ENCODE measurements around the gene DLGAP4. TPM values are rescaled to one million over a fixed set of nuclear protein-coding genes. Genes with fewer than 3 reads are reported as not detected.

DLGAP4 gene
- total RNA-seq, 3 donors from 2014 or later = 22.0 to 26.9 (median 24.0) TPM

- TF ChIP-seq POLR2A (IDR thresholded peaks at IDR 0.05) = no peak
- no peak for TF ChIP-seq CTCF (IDR thresholded peaks at IDR 0.05)
- no peak for TF ChIP-seq POLR2AphosphoS5 (IDR thresholded peaks at IDR 0.05)
- Histone ChIP-seq H3K4me3 (no peak overlapping the region), H3K27ac (no peak overlapping the region), H3K36me3 (no peaks in the 10 kb centered on the region), H3K4me1 (no peaks in the 10 kb centered on the region), H3K27me3 (no peaks in the 10 kb centered on the region), H3K9me3 (no peaks in the 10 kb centered on the region)
- intact Hi-C loops (cut with DNase I; ENCODE audit: low total_unique reads) = no loop called here
- DNase-seq (ENCODE audit: low spot score in 2 of 2) = no peak
These were observed 43.4 kb downstream of the DLGAP4 start for GRCh38 chr20:36349384-36350170.

DNA sequence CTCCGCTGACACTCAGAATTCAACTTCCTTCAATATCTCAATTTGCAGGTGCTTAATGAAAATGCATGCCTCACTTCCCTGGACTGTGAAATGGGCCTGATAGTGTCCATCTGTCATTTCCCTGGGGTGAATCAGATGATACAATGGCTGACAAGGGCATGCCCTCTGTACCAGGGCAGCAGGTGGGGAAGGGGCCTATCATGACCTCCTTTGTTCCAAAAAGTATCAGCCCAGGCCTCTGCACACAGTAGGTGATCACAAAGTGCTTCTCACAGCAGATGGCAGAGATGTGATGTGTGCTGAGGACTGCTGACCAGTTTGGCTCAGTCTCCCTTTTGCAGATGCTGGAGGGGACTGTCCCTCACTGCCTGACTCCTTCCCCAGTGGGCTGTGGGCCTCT is 44.3 kb downstream of the DLGAP4 start:
- TF ChIP-seq CTCF (IDR thresholded peaks at IDR 0.05) (no peak), POLR2AphosphoS5 (IDR thresholded peaks at IDR 0.05) (no peak), POLR2A (IDR thresholded peaks at IDR 0.05) (no peak)
- no peaks in the 10 kb centered on the region for H3K9me3 ChIP-seq
- no peak for DNase-seq (ENCODE audit: low spot score in 2 of 2)
- H3K4me3 ChIP-seq = no peak overlapping the region
- H3K27me3 ChIP-seq = no peaks in the 10 kb centered on the region
- H3K4me1 ChIP-seq = no peaks in the 10 kb centered on the region
- intact Hi-C loops (cut with DNase I; ENCODE audit: low total_unique reads) = no loop called here
- H3K36me3 ChIP-seq = no peaks in the 10 kb centered on the region
- H3K27ac ChIP-seq = no peak overlapping the region

GRCh38 chr20:36351937-36352336 is 45.8 kb downstream of the DLGAP4 start:
- TF ChIP-seq POLR2AphosphoS5 (IDR thresholded peaks at IDR 0.05) (no peak), CTCF (IDR thresholded peaks at IDR 0.05) (no peak), POLR2A (IDR thresholded peaks at IDR 0.05) (no peak)
- Histone ChIP-seq H3K36me3 (no peaks in the 10 kb centered on the region), H3K4me3 (no peak overlapping the region), H3K27ac (no peak overlapping the region), H3K4me1 (no peaks in the 10 kb centered on the region), H3K9me3 (no peaks in the 10 kb centered on the region), H3K27me3 (no peaks in the 10 kb centered on the region)
- DNase-seq (ENCODE audit: low spot score in 2 of 2) = no peak
- intact Hi-C loops (cut with DNase I; ENCODE audit: low total_unique reads) = no loop called here

DNA sequence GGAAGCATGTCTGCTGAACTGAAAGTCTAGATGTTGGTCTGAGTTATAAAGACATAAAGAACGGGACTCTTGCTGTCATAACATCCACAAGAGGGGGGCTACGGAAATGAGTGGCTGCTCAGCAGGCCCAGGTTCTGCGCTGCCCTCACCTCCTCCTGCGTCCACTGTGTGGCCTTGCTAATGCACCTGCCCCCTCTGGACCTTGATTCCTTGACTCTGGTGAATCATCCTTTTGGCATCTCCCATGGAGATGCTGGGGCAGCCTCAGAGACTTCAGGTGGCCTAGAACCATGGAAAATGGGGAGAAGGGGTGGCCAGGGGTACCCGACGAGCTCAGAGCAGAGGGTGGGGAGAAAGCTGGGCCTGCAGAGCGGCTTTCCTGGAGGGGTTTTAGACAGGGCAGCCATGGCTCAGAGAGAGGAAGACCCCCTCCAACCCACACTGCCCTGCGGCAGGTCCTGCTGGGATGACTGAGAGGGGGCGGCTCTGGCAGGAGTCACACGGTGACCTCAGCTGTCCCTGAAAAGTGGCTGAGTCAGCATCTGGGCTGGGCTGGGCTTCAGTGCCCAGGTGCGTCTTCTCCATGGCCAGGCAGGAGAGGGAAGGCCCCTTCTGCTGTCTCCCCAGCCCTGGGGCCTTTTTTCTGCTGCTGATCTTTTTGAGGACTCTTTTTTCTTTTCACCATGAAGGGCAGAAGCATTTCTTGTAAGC is 46.9 kb downstream of the DLGAP4 start:
- Histone ChIP-seq H3K27me3 (no peaks in the 10 kb centered on the region), H3K4me3 (no peak overlapping the region), H3K4me1 (no peaks in the 10 kb centered on the region), H3K9me3 (no peaks in the 10 kb centered on the region), H3K36me3 (no peaks in the 10 kb centered on the region), H3K27ac (no peak overlapping the region)
- no peak for DNase-seq (ENCODE audit: low spot score in 2 of 2)
- intact Hi-C loops (cut with DNase I; ENCODE audit: low total_unique reads) = no loop called here
- TF ChIP-seq POLR2A (IDR thresholded peaks at IDR 0.05) (no peak), CTCF (IDR thresholded peaks at IDR 0.05) (no peak), POLR2AphosphoS5 (IDR thresholded peaks at IDR 0.05) (no peak)

- no peaks in the 10 kb centered on the region for H3K4me1 ChIP-seq
These were observed 47.6 kb downstream of the DLGAP4 start for GRCh38 chr20:36353740-36354139.

More at GRCh38 chr20:36353740-36354139, 47.6 kb downstream of the DLGAP4 start:
- H3K27ac ChIP-seq = no peak overlapping the region
- H3K4me3 ChIP-seq = no peak overlapping the region
- no peaks in the 10 kb centered on the region for H3K36me3 ChIP-seq
- DNase-seq (ENCODE audit: low spot score in 2 of 2) = no peak
- H3K27me3 ChIP-seq = no peaks in the 10 kb centered on the region
- no peaks in the 10 kb centered on the region for H3K9me3 ChIP-seq
- no peak for TF ChIP-seq POLR2AphosphoS5 (IDR thresholded peaks at IDR 0.05)
- TF ChIP-seq POLR2A (IDR thresholded peaks at IDR 0.05) = no peak
- no peak for TF ChIP-seq CTCF (IDR thresholded peaks at IDR 0.05)
- intact Hi-C loops (cut with DNase I; ENCODE audit: low total_unique reads) = no loop called here

Measured in breast epithelium (tissue), 4 donors.